Panc1 (cell line): ENCODE data around the gene SNX4. TPM values are rescaled to one million over a fixed set of nuclear protein-coding genes. Genes with fewer than 3 reads are reported as not detected.

Experiments
- ATAC-seq: fragments of 200-7000 bp; cut with Tn5 transposase; 2 replicates; pipeline ENCODE4 v1.9.1; 2020; ENCODE audit warnings: mild to moderate bottlenecking, moderate library complexity
- BruUV-seq: library from RNA; stranded (reverse); fragments of 400-500 nt; replicated peaks from 2 replicates; lab custom pipeline; 2021; lab: Mats Ljungman, UMichigan
- CTCF ChIA-PET: fragments of 300-600 bp; sonication (Branson Sonifier 250); formaldehyde crosslinking; loops from one replicate; lab custom pipeline; 2022; ENCODE audit warnings: antibody characterized with exemption; lab: Charles Lee
- POLR2A ChIA-PET: fragments of 300-600 bp; sonication (Branson Sonifier 250); formaldehyde crosslinking; loops from one replicate; lab custom pipeline; 2022; ENCODE audit warnings: antibody characterized with exemption; lab: Charles Lee
- DNase-seq: peaks from one replicate; pipeline ENCODE4 v3.0.0-alpha.2; 2010; ENCODE audit warnings: low read depth, low spot score
- H3K27ac ChIP-seq: 2 replicates; pipeline ENCODE4 v1.5.1; 2011; ENCODE audit warnings: mild to moderate bottlenecking, low read length, inconsistent platforms
- H3K27me3 ChIP-seq: fragments of 200-500 bp; sonication (Bioruptor generic); 2 replicates; pipeline ENCODE4 v1.6.0; 2014; ENCODE audit warnings: low read length, inconsistent platforms; ENCODE audit not compliant: control insufficient read depth, insufficient read depth
- H3K36me3 ChIP-seq: fragments of 200-500 bp; sonication (Bioruptor generic); 2 replicates; pipeline ENCODE4 v1.5.1; 2014; ENCODE audit warnings: inconsistent platforms, mild to moderate bottlenecking, low read length, moderate library complexity; ENCODE audit not compliant: control insufficient read depth, insufficient read depth
- H3K4me1 ChIP-seq: 2 replicates; pipeline ENCODE4 v1.5.1; 2011; ENCODE audit warnings: inconsistent platforms, mild to moderate bottlenecking, low read length, moderate library complexity; ENCODE audit not compliant: control insufficient read depth, insufficient read depth
- H3K4me3 ChIP-seq, 2 experiments: 2 replicates each; pipeline ENCODE4 v1.5.1; 2011 to 2012; ENCODE audit warnings: low read depth in 2 of 2, low read length in 2 of 2, mild to moderate bottlenecking in 2 of 2, inconsistent platforms in 1 of 2, moderate library complexity in 1 of 2
- H3K9me3 ChIP-seq: fragments of 200-500 bp; sonication (Bioruptor generic); 2 replicates; pipeline ENCODE4 v1.5.1; 2014; ENCODE audit warnings: low read depth, mild to moderate bottlenecking, inconsistent platforms, low read length, moderate library complexity; ENCODE audit not compliant: control insufficient read depth, insufficient read depth
- CTCF ChIP-seq: fragments of 450-650 bp; IDR thresholded peaks from 2 replicates; pipeline ENCODE4 v1.5.1; 2017; ENCODE audit warnings: mild to moderate bottlenecking
- POLR2AphosphoS5 ChIP-seq: IDR thresholded peaks from 2 replicates; pipeline ENCODE4 v1.6.1; 2012; ENCODE audit warnings: mild to moderate bottlenecking, low read depth, low read length, moderate library complexity
- REST ChIP-seq, 2 experiments: IDR thresholded peaks; 2 replicates each; pipeline ENCODE4 v1.6.1; 2011 to 2012; ENCODE audit warnings: low read depth in 2 of 2, control low read depth in 1 of 2, low read length in 1 of 2, mild to moderate bottlenecking in 1 of 2, moderate library complexity in 1 of 2; ENCODE audit not compliant: insufficient read depth in 1 of 2
- SIN3A ChIP-seq: IDR thresholded peaks from 2 replicates; pipeline ENCODE4 v1.6.1; 2012; ENCODE audit warnings: low read depth, mild to moderate bottlenecking, low read length, moderate library complexity, borderline replicate concordance; ENCODE audit not compliant: insufficient read depth
- TCF7L2 ChIP-seq: IDR thresholded peaks from 2 replicates; pipeline ENCODE4 v1.6.1; 2011; ENCODE audit warnings: mild to moderate bottlenecking, low read depth, low read length, inconsistent platforms
- in situ Hi-C: cut with HindIII; loops from 2 replicates; pipeline ENCODE4 v1.10.0; 2016; ENCODE audit warnings: low sequenced_read_pairs, low pct_unique_long_range_greater_than_20kb
- intact Hi-C: fragments of 100-400 bp; cut with micrococcal nuclease; formaldehyde crosslinking; loops from one replicate; pipeline ENCODE4 v1.10.0; 2022; ENCODE audit not compliant: unreplicated experiment
- total RNA-seq: library from RNA; stranded (reverse); gene quantifications from one replicate; pipeline ENCODE4 v1.2.1, GENCODE V29; 2021; ENCODE audit not compliant: unreplicated experiment

SNX4 gene
- total RNA-seq, 1 experiment from 2014 or later = 34.3 TPM

GRCh38 chr3:125462722-125463299 is 57.2 kb downstream of the SNX4 start:
- intact Hi-C loops = loop anchor here (10.0 kb wide), 1 partner anchor 122 kb away; no protein-coding TSS in a partner anchor
- no TSS peak for BruUV-seq
- POLR2A ChIA-PET = interaction anchor here (0.5 kb wide), 1 partner anchor 56 kb away, joined by 3 read pairs; no protein-coding TSS in a partner anchor

GRCh38 chr3:125461896-125462295 is 58.1 kb downstream of the SNX4 start:
- no peaks in the 10 kb centered on the region for H3K9me3 ChIP-seq
- in situ Hi-C loops = no loop called here
- no peak for ATAC-seq
- POLR2A ChIA-PET = no interaction called here
- no TSS peak for BruUV-seq
- intact Hi-C loops = loop anchor here (10.0 kb wide), 1 partner anchor 123 kb away; no protein-coding TSS in a partner anchor
- H3K27me3 ChIP-seq = no peaks in the 10 kb centered on the region
- no peak for DNase-seq
- H3K4me3 ChIP-seq = no peak overlapping the region
- H3K36me3 ChIP-seq = peaks cover 6% of the 10 kb centered on the region; the same call in 1 of the 2 replicates
- CTCF ChIA-PET = no interaction called here
- no peak for TF ChIP-seq CTCF
- no peak for TF ChIP-seq POLR2AphosphoS5
- TF ChIP-seq SIN3A = no peak
- TF ChIP-seq REST (IDR thresholded peaks at IDR 0.05; ENCODE audit: insufficient read depth in 1 of 2, low read depth in 2 of 2, low read length in 1 of 2) = no peak
- TF ChIP-seq TCF7L2 = no peak
- H3K27ac ChIP-seq = no peak overlapping the region
- H3K4me1 ChIP-seq = no peaks in the 10 kb centered on the region

More at GRCh38 chr3:125462722-125463299, 57.2 kb downstream of the SNX4 start:
- no peak overlapping the region for H3K4me3 ChIP-seq
- DNase-seq = no peak
- no peak overlapping the region for H3K27ac ChIP-seq
- CTCF ChIA-PET = no interaction called here
- no peak for ATAC-seq
- no peaks in the 10 kb centered on the region for H3K4me1 ChIP-seq
- in situ Hi-C loops = no loop called here
- H3K9me3 ChIP-seq = no peaks in the 10 kb centered on the region
- TF ChIP-seq REST (IDR thresholded peaks at IDR 0.05; ENCODE audit: insufficient read depth in 1 of 2, low read depth in 2 of 2, low read length in 1 of 2) (no peak), CTCF (no peak), TCF7L2 (no peak), SIN3A (no peak), POLR2AphosphoS5 (no peak)
- peaks cover 6% of the 10 kb centered on the region; the same call in 1 of the 2 replicates for H3K36me3 ChIP-seq
- no peaks in the 10 kb centered on the region for H3K27me3 ChIP-seq
